SK-N-SH (cell line): ENCODE data around the gene PFKL. TPM values are rescaled to one million over a fixed set of nuclear protein-coding genes. Genes with fewer than 3 reads are reported as not detected.

Experiments used
- CTCF ChIA-PET: fragments of 300-600, 350-600 bp; formaldehyde crosslinking; extraction: SDS; loops from one replicate; lab custom pipeline; 2021; lab: Yijun Ruan, JAX
- POLR2A ChIA-PET: fragments of 350-600 bp; sonication (Branson Sonifier 250); formaldehyde crosslinking; extraction: SDS; loops from one replicate; lab custom pipeline; 2020; ENCODE audit warnings: antibody characterized with exemption, inconsistent platforms; lab: Yijun Ruan, JAX
- DNase-seq: peaks from one replicate; pipeline ENCODE4 v3.0.0; 2012
- H2AFZ ChIP-seq: fragments of 200-600 bp; sonication (generic); 2 replicates; pipeline ENCODE4 v1.8.1; 2016; ENCODE audit warnings: antibody characterized with exemption, mild to moderate bottlenecking, low read depth
- H3F3A ChIP-seq: fragments of 200-600 bp; sonication (generic); replicated peaks from 2 replicates; pipeline ENCODE3; 2016; ENCODE audit warnings: antibody characterized with exemption, mild to moderate bottlenecking; ENCODE audit not compliant: insufficient read depth
- H3K27ac ChIP-seq, 2 experiments: fragments of 200-500 bp in 1 of 2; fragments of 200-600 bp in 1 of 2; sonication (Bioruptor generic) in 1 of 2; sonication (generic), shearing (Covaris generic) in 1 of 2; 2 replicates each; pipeline versions ENCODE4 v1.5.1 to v1.6.1; 2014 to 2016; ENCODE audit warnings: low read depth in 2 of 2, inconsistent platforms in 1 of 2, low read length in 1 of 2, mild to moderate bottlenecking in 1 of 2, mixed read lengths in 1 of 2
- H3K27me3 ChIP-seq: fragments of 200-600 bp; sonication (generic), shearing (Covaris generic); 2 replicates; pipeline ENCODE4 v1.6.1; 2016; ENCODE audit warnings: mixed run types; ENCODE audit not compliant: insufficient read depth
- H3K36me3 ChIP-seq, 2 experiments: fragments of 200-500 bp in 1 of 2; fragments of 200-600 bp in 1 of 2; sonication (Bioruptor generic) in 1 of 2; sonication (generic) in 1 of 2; replicated peaks in 1 of 2; 2 replicates each; pipeline versions ENCODE3 to v1.5.1; 2014 to 2016; ENCODE audit warnings: low read length in 1 of 2, mild to moderate bottlenecking in 1 of 2; ENCODE audit not compliant: insufficient read depth in 2 of 2, control insufficient read depth in 1 of 2
- H3K4me1 ChIP-seq, 2 experiments: fragments of 200-500 bp in 1 of 2; fragments of 200-600 bp in 1 of 2; sonication (Bioruptor generic) in 1 of 2; sonication (generic), shearing (Covaris generic) in 1 of 2; 2 replicates each; pipeline versions ENCODE4 v1.5.1 to v1.6.1; 2014 to 2016; ENCODE audit warnings: low read depth in 1 of 2, low read length in 1 of 2, mixed run types in 1 of 2; ENCODE audit not compliant: insufficient read depth in 2 of 2, control insufficient read depth in 1 of 2
- H3K4me2 ChIP-seq: fragments of 200-600 bp; sonication (generic), shearing (Covaris generic); 2 replicates; pipeline ENCODE4 v1.6.1; 2017; ENCODE audit warnings: mixed run types
- H3K4me3 ChIP-seq, 2 experiments: fragments of 200-500 bp in 1 of 2; fragments of 200-600 bp in 1 of 2; sonication (Bioruptor generic) in 1 of 2; sonication (generic), shearing (Covaris generic) in 1 of 2; 2 replicates each; pipeline versions ENCODE4 v1.5.1 to v1.8.1; 2014 to 2016; ENCODE audit warnings: low read depth in 2 of 2, inconsistent platforms in 1 of 2, low read length in 1 of 2, mild to moderate bottlenecking in 1 of 2, mixed read lengths in 1 of 2, moderate library complexity in 1 of 2
- H3K79me2 ChIP-seq: fragments of 200-600 bp; sonication (generic); 2 replicates; pipeline ENCODE4 v1.8.1; 2017; ENCODE audit warnings: mild to moderate bottlenecking; ENCODE audit not compliant: insufficient read depth
- H3K9ac ChIP-seq: fragments of 200-600 bp; sonication (generic); 2 replicates; pipeline ENCODE4 v1.6.1; 2017; ENCODE audit warnings: mixed run types
- H3K9me2 ChIP-seq: fragments of 200-600 bp; sonication (generic); 2 replicates; pipeline ENCODE4 v1.6.1; 2017; ENCODE audit warnings: mixed run types
- H3K9me3 ChIP-seq: fragments of 200-600 bp; sonication (generic); 2 replicates; pipeline ENCODE4 v1.6.1; 2017; ENCODE audit warnings: mixed run types, mild to moderate bottlenecking, moderate library complexity
- H4K20me1 ChIP-seq: fragments of 200-600 bp; sonication (generic); 2 replicates; pipeline ENCODE4 v1.6.1; 2017; ENCODE audit warnings: mild to moderate bottlenecking, mixed run types; ENCODE audit not compliant: insufficient read depth
- CHD2 ChIP-seq: fragments of 150-350 bp; IDR thresholded peaks from 2 replicates; pipeline ENCODE4 v1.6.1; 2018; ENCODE audit warnings: low read length; ENCODE audit not compliant: partially characterized antibody
- ELF1 ChIP-seq: IDR thresholded peaks from 2 replicates; pipeline ENCODE4 v1.4.0; 2012
- EZH2phosphoT487 ChIP-seq: fragments of 200-600 bp; sonication (generic); IDR thresholded peaks from 2 replicates; pipeline ENCODE4 v1.6.1; 2017; ENCODE audit warnings: low read depth, mixed run types, mild to moderate bottlenecking, antibody characterized with exemption, moderate library complexity, borderline replicate concordance
- FOSL2 ChIP-seq: IDR thresholded peaks from 2 replicates; pipeline ENCODE4 v1.4.0; 2012; ENCODE audit warnings: low read depth, mild to moderate bottlenecking, moderate library complexity, borderline replicate concordance
- FOXJ3 ChIP-seq: sonication (generic); formaldehyde crosslinking; IDR thresholded peaks from 2 replicates; pipeline ENCODE4 v1.5.1; 2020; ENCODE audit warnings: mild to moderate bottlenecking, missing genetic modification reagents
- FOXM1 ChIP-seq: IDR thresholded peaks from 2 replicates; pipeline ENCODE4 v1.4.0; 2012; ENCODE audit warnings: low read depth, mild to moderate bottlenecking
- GABPA ChIP-seq: IDR thresholded peaks from 2 replicates; pipeline ENCODE4 v1.4.0; 2012; ENCODE audit warnings: low read depth, mild to moderate bottlenecking
- GATA2 ChIP-seq: sonication (generic); formaldehyde crosslinking; IDR thresholded peaks from 2 replicates; pipeline ENCODE4 v1.5.0; 2020; ENCODE audit warnings: mild to moderate bottlenecking, missing genetic modification reagents
- IRF3 ChIP-seq: fragments of 150-350 bp; IDR thresholded peaks from 2 replicates; pipeline ENCODE4 v1.6.1; 2016; ENCODE audit warnings: mild to moderate bottlenecking, low read depth, low read length
- NRF1 ChIP-seq: IDR thresholded peaks from 2 replicates; pipeline ENCODE4 v1.6.1; 2012; ENCODE audit warnings: low read depth, mild to moderate bottlenecking, low read length
- PBX3 ChIP-seq: IDR thresholded peaks from 2 replicates; pipeline ENCODE4; 2012
- RCOR1 ChIP-seq: fragments of 150-350 bp; IDR thresholded peaks from 2 replicates; pipeline ENCODE4 v1.6.1; 2017; ENCODE audit warnings: antibody characterized with exemption, low read length
- RXRA ChIP-seq: IDR thresholded peaks from 2 replicates; pipeline ENCODE4 v1.4.0; 2012; ENCODE audit warnings: low read depth, mild to moderate bottlenecking, borderline replicate concordance
- SMC3 ChIP-seq: IDR thresholded peaks from 2 replicates; pipeline ENCODE4 v1.6.1; 2012; ENCODE audit warnings: low read depth, low read length, improper control_type of control experiment
- TAF1 ChIP-seq: IDR thresholded peaks from 2 replicates; pipeline ENCODE4 v1.6.1; 2012; ENCODE audit warnings: low read depth, mild to moderate bottlenecking, low read length, moderate library complexity, borderline replicate concordance
- TEAD4 ChIP-seq: IDR thresholded peaks from 2 replicates; pipeline ENCODE4 v1.4.0; 2012; ENCODE audit warnings: mild to moderate bottlenecking, borderline replicate concordance; ENCODE audit not compliant: insufficient read depth
- YY1 ChIP-seq: IDR thresholded peaks from 2 replicates; pipeline ENCODE4 v1.4.0; 2012; ENCODE audit warnings: low read depth, mild to moderate bottlenecking
- WGBS: methylation state at CpG from one replicate; pipeline ENCODE4 v1.1.6; 2017; ENCODE audit warnings: low lambda C conversion rate; 5-methylcytosine and 5-hydroxymethylcytosine counted together
- polyA plus RNA-seq, 3 experiments: library from polyadenylated mRNA; depleted of rRNA; stranded (reverse); fragments of >200 nt; gene quantifications; 2 replicates each; pipeline ENCODE4 v1.2.3, GENCODE V29; 2012
- TF ChIP-seq, protein P1 (sequence below): IDR thresholded peaks from 2 replicates; pipeline ENCODE4 v1.4.0; 2012; ENCODE audit warnings: low read depth, borderline replicate concordance
- TF ChIP-seq, protein P2 (sequence below): fragments of 150-350 bp; IDR thresholded peaks from 2 replicates; pipeline ENCODE4 v1.6.1; 2017; ENCODE audit warnings: antibody characterized with exemption, low read length, low read depth, borderline replicate concordance
- TF ChIP-seq, protein P3 (sequence below): fragments of 200-600 bp; sonication (generic); IDR thresholded peaks from 2 replicates; pipeline ENCODE4 v1.6.1; 2017; ENCODE audit warnings: antibody characterized with exemption, mild to moderate bottlenecking, moderate library complexity

Gene PFKL
- polyA plus RNA-seq, 1 of the 3 experiments (the other 2 are of a cell fraction), result 118 TPM

DNA sequence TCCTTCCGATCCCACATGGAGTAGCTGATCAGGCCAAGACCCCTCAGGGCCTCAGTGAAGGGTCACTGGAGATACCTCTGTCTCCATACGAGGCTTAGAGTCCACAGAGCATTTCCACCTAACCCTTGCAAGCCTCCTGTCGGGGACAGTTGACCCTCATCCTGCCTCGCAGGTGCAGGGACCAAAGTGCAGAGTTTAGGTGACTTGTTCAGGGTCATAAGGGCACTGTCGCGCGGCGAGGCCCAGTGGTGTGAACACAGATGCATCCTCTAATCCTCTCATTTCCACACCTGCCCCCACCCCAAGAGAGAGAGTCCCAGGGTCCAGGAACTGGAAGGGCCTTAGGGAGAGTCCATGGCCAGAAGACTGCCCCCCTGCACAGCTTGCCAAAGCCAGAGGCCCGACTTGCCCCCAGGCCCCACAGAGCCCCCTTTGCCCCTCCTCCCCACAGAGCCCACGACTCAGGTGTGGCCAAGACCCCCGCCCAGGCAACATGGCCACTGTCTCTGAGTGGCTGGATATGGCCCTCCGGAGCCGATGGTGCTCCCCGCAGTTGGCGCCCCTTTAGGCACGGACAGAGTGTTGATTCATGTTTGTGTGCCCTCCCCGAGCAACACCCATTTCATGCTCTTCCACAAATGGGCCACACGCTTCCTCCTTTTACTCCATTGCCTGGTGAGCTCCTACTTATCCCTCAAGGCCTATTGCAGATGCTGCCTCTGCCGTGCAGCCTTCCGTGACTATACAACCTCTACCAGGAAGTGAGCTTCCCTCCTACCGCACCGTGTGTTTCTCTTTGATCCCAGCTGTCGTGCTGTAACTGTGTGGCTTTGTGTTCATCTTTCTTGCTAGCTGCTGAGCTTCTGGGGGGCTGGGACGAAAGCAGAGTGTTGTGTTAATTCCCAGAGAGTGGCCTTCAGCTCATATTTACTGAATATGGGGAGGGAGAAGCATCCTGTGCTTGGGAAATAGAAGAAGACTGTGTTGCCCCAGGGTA lies 55.2 kb downstream of the PFKL start:
- H3K9ac ChIP-seq, result no peak overlapping the region
- TF ChIP-seq FOSL2 (no peak), PBX3 (no peak), TAF1 (no peak), TEAD4 (no peak), FOXM1 (no peak), FOXJ3 (CRISPR knock-in tag) (no peak), ELF1 (no peak), GATA2 (CRISPR knock-in tag) (no peak), EZH2phosphoT487 (no peak), IRF3 (no peak), NRF1 (no peak), CHD2 (no peak), SMC3 (no peak), GABPA (no peak), YY1 (no peak), RXRA (no peak), RCOR1 (no peak)
- TF ChIP-seq, protein P1, sequence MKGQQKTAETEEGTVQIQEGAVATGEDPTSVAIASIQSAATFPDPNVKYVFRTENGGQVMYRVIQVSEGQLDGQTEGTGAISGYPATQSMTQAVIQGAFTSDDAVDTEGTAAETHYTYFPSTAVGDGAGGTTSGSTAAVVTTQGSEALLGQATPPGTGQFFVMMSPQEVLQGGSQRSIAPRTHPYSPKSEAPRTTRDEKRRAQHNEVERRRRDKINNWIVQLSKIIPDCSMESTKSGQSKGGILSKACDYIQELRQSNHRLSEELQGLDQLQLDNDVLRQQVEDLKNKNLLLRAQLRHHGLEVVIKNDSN, result no peak
- TF ChIP-seq, protein P2, sequence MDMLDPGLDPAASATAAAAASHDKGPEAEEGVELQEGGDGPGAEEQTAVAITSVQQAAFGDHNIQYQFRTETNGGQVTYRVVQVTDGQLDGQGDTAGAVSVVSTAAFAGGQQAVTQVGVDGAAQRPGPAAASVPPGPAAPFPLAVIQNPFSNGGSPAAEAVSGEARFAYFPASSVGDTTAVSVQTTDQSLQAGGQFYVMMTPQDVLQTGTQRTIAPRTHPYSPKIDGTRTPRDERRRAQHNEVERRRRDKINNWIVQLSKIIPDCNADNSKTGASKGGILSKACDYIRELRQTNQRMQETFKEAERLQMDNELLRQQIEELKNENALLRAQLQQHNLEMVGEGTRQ, result no peak
- TF ChIP-seq, protein P3, sequence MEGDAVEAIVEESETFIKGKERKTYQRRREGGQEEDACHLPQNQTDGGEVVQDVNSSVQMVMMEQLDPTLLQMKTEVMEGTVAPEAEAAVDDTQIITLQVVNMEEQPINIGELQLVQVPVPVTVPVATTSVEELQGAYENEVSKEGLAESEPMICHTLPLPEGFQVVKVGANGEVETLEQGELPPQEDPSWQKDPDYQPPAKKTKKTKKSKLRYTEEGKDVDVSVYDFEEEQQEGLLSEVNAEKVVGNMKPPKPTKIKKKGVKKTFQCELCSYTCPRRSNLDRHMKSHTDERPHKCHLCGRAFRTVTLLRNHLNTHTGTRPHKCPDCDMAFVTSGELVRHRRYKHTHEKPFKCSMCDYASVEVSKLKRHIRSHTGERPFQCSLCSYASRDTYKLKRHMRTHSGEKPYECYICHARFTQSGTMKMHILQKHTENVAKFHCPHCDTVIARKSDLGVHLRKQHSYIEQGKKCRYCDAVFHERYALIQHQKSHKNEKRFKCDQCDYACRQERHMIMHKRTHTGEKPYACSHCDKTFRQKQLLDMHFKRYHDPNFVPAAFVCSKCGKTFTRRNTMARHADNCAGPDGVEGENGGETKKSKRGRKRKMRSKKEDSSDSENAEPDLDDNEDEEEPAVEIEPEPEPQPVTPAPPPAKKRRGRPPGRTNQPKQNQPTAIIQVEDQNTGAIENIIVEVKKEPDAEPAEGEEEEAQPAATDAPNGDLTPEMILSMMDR, result no peak
- H3K9me3 ChIP-seq, result no peaks in the 10 kb centered on the region
- H4K20me1 ChIP-seq, result no peaks in the 10 kb centered on the region
- H3K4me3 ChIP-seq, result no peak overlapping the region
- H3K27ac ChIP-seq, result no peak overlapping the region
- H2AFZ ChIP-seq, result no peak overlapping the region
- no peaks in the 10 kb centered on the region for H3K36me3 ChIP-seq
- no peak for DNase-seq
- 38% methylated on average over 18 of the region's 24 CpGs for WGBS
- CTCF ChIA-PET, result interaction anchor here (1.1 kb wide), 1 partner anchor 92 kb away, joined by 3 read pairs; no protein-coding TSS in a partner anchor
- no peaks in the 10 kb centered on the region for H3K79me2 ChIP-seq
- no peak overlapping the region for H3K4me2 ChIP-seq
- H3K27me3 ChIP-seq, result peaks cover 46% of the 10 kb centered on the region
- no peaks in the 10 kb centered on the region for H3F3A ChIP-seq
- H3K9me2 ChIP-seq, result no peaks in the 10 kb centered on the region
- no peaks in the 10 kb centered on the region for H3K4me1 ChIP-seq
- POLR2A ChIA-PET, result no interaction called here
